ENCODE results near the gene CCSAP.

GRCh38 chr1:229355661-229356060, 12.8 kb upstream of the CCSAP start:
- TF ChIP-seq RAD21 (CRISPR knock-in tag; IDR thresholded peaks at IDR 0.05), result no peak
- TF ChIP-seq ZNF724P (CRISPR knock-in tag; IDR thresholded peaks at IDR 0.05; ENCODE audit: borderline replicate concordance), result no peak
- TF ChIP-seq REST (IDR thresholded peaks at IDR 0.05; ENCODE audit: borderline replicate concordance in 1 of 2, low read depth in 1 of 2, low read length in 2 of 2), result no peak
- TF ChIP-seq ATRX (CRISPR knock-in tag; IDR thresholded peaks at IDR 0.05; ENCODE audit: borderline replicate concordance), result no peak
